ENCODE results near the gene ZHX3.

Gene ZHX3

GRCh38 chr20:41168281-41169161, 149.0 kb downstream of the ZHX3 start:
- DNase-seq, result no peak

- no peak for DNase-seq
Measured at GRCh38 chr20:41167481-41168253, 149.9 kb downstream of the ZHX3 start.

GRCh38 chr20:41167118-41167470, 150.4 kb downstream of the ZHX3 start:
- DNase-seq, result no peak

- DNase-seq, result no peak
Measured at GRCh38 chr20:41166201-41167117, 151.1 kb downstream of the ZHX3 start.

GRCh38 chr20:41165001-41165882, 152.3 kb downstream of the ZHX3 start:
- no peak for DNase-seq

- no peak for DNase-seq
Measured at GRCh38 chr20:41163821-41164220, 153.7 kb downstream of the ZHX3 start.

- DNase-seq, result no peak
Measured at GRCh38 chr20:41162396-41162795, 155.1 kb downstream of the ZHX3 start.

- no peak for DNase-seq
Measured at GRCh38 chr20:41161886-41162285, 155.6 kb downstream of the ZHX3 start.

- DNase-seq, result no peak
Measured at GRCh38 chr20:41160686-41161085, 156.8 kb downstream of the ZHX3 start.

- DNase-seq, result no peak
Measured at GRCh38 chr20:41159547-41159946, 158.0 kb downstream of the ZHX3 start.

- DNase-seq, result no peak
Measured at GRCh38 chr20:41158082-41158625, 159.4 kb downstream of the ZHX3 start.

GRCh38 chr20:41155261-41155660, 162.3 kb downstream of the ZHX3 start:
- DNase-seq, result no peak

GRCh38 chr20:41154436-41155176, 162.9 kb downstream of the ZHX3 start:
- no peak for DNase-seq

- DNase-seq, result no peak
Measured at GRCh38 chr20:41152108-41152757, 165.3 kb downstream of the ZHX3 start.

- DNase-seq, result no peak
Measured at GRCh38 chr20:41151134-41151869, 166.2 kb downstream of the ZHX3 start.

- peak in 1 of 2 donors; percentile 52 for DNase-seq
Measured at GRCh38 chr20:41150664-41151063, 166.9 kb downstream of the ZHX3 start.

GRCh38 chr20:41148942-41149341, 168.6 kb downstream of the ZHX3 start:
- DNase-seq, result no peak

GRCh38 chr20:41147767-41148191, 169.8 kb downstream of the ZHX3 start:
- DNase-seq, result no peak

GRCh38 chr20:41145821-41146620, 171.5 kb downstream of the ZHX3 start:
- no peak for DNase-seq
